HepG2 (cell line): ENCODE measurements around the gene RABL6. TPM values are rescaled to one million over a fixed set of nuclear protein-coding genes. Genes with fewer than 3 reads are reported as not detected.

Experiments
- ATAC-seq: fragments of 200-7000 bp; cut with Tn5 transposase; 3 replicates; pipeline ENCODE4 v1.9.1; 2020; ENCODE audit warnings: mild to moderate bottlenecking, moderate library complexity
- BruUV-seq: library from RNA; stranded (reverse); fragments of 400-500 nt; replicated peaks from 2 replicates; lab custom pipeline; 2021; lab: Mats Ljungman, UMichigan
- CTCF ChIA-PET: fragments of 300-600 bp; formaldehyde crosslinking; extraction: SDS; loops from one replicate; lab custom pipeline; 2021; ENCODE audit warnings: low total read pairs, inconsistent platforms, low intra/inter-chr PET ratio; lab: Yijun Ruan, JAX
- POLR2A ChIA-PET: fragments of 350-600 bp; sonication (Branson Sonifier 250); formaldehyde crosslinking; loops from one replicate; lab custom pipeline; 2020; ENCODE audit warnings: antibody characterized with exemption, inconsistent platforms; lab: Yijun Ruan, JAX
- DNase-seq: peaks from one replicate; pipeline ENCODE4 v3.0.0-alpha.2; 2015; ENCODE audit warnings: low spot score
- FAIRE-seq: peaks from 3 replicates; lab custom pipeline; 2011; peaks lifted over from hg19 to GRCh38; lab: Jason Lieb, UNC
- H2AFZ ChIP-seq: one replicate; pipeline ENCODE4 v1.6.1; 2011; ENCODE audit warnings: low read length, inconsistent platforms
- H3K27ac ChIP-seq: fragments of 300-600 bp; 3 replicates; pipeline ENCODE4 v1.8.0; 2011; ENCODE audit warnings: mixed run types, mild to moderate bottlenecking, mixed read lengths, low read length, inconsistent platforms; ENCODE audit not compliant: insufficient read depth; ENCODE audit errors: extremely low read length
- H3K27me3 ChIP-seq, 2 experiments: fragments of 200-600 bp in 1 of 2; 2 replicates in 1 of 2; 3 replicates in 1 of 2; pipeline versions ENCODE4 v1.6.0 to v1.8.0; 2011; ENCODE audit warnings: low read length in 2 of 2, mild to moderate bottlenecking in 2 of 2, moderate library complexity in 2 of 2, inconsistent platforms in 1 of 2; ENCODE audit not compliant: insufficient read depth in 2 of 2, control insufficient read depth in 1 of 2
- H3K36me3 ChIP-seq, 2 experiments: fragments of 200-600 bp in 1 of 2; replicated peaks in 1 of 2; 2 replicates in 1 of 2; 3 replicates in 1 of 2; pipeline versions ENCODE4 v1.5.1 to v1.8.0; 2011; ENCODE audit warnings: low read length in 2 of 2, inconsistent platforms in 1 of 2; ENCODE audit not compliant: insufficient read depth in 2 of 2, control insufficient read depth in 1 of 2
- H3K4me1 ChIP-seq: 2 replicates; pipeline ENCODE4 v1.5.1; 2012; ENCODE audit warnings: low read length, inconsistent platforms; ENCODE audit not compliant: insufficient read depth
- H3K4me2 ChIP-seq: 2 replicates; pipeline ENCODE4 v1.6.0; 2011; ENCODE audit warnings: low read depth, low read length, inconsistent platforms
- H3K4me3 ChIP-seq, 3 experiments: fragments of 200-600 bp in 1 of 3; sonication (generic), shearing (Covaris generic) in 1 of 3; replicated peaks in 1 of 3; 2 replicates each; pipeline ENCODE4 v1.5.1; 2011 to 2016; ENCODE audit warnings: low read length in 3 of 3, inconsistent platforms in 2 of 3, low read depth in 2 of 3, mild to moderate bottlenecking in 2 of 3, control low read depth in 1 of 3, mixed read lengths in 1 of 3; ENCODE audit not compliant: insufficient read depth in 1 of 3
- H3K79me2 ChIP-seq: one replicate; pipeline ENCODE4 v1.6.1; 2011; ENCODE audit warnings: low read length, inconsistent platforms; ENCODE audit not compliant: insufficient read depth
- H3K9ac ChIP-seq: 2 replicates; pipeline ENCODE4 v1.6.0; 2011; ENCODE audit warnings: mild to moderate bottlenecking, low read depth, low read length, inconsistent platforms; ENCODE audit not compliant: insufficient read depth
- H3K9me3 ChIP-seq: 2 replicates; pipeline ENCODE4 v1.5.1; 2012; ENCODE audit warnings: mild to moderate bottlenecking, low read length
- H4K20me1 ChIP-seq: 2 replicates; pipeline ENCODE4 v1.6.0; 2011; ENCODE audit warnings: inconsistent platforms, mild to moderate bottlenecking, low read length, moderate library complexity; ENCODE audit not compliant: insufficient read depth
- AGO2 ChIP-seq: fragments of 200-400 bp; formaldehyde crosslinking; optimal IDR thresholded peaks from 2 replicates; pipeline ENCODE3; 2017; ENCODE audit warnings: mild to moderate bottlenecking, low read depth, low read length, moderate library complexity
- GLI4 ChIP-seq: sonication (generic); formaldehyde crosslinking; IDR thresholded peaks from 2 replicates; pipeline ENCODE4 v1.5.1; 2020; ENCODE audit warnings: missing genetic modification reagents, mild to moderate bottlenecking, moderate library complexity, borderline replicate concordance
- KDM4B ChIP-seq: sonication (generic); formaldehyde crosslinking; IDR thresholded peaks from 2 replicates; pipeline ENCODE4 v1.4.0; 2020; ENCODE audit warnings: missing genetic modification reagents
- KMT2B ChIP-seq: IDR thresholded peaks from 2 replicates; pipeline ENCODE4 v1.6.1; 2016; ENCODE audit warnings: missing genetic modification reagents, missing compliant biosample characterization
- LCORL ChIP-seq, 2 experiments: fragments of 450-650 bp in 1 of 2; sonication (generic) in 1 of 2; formaldehyde crosslinking in 1 of 2; IDR thresholded peaks; 2 replicates each; pipeline versions ENCODE4 v1.5.0 to v1.6.1; 2017 to 2020; ENCODE audit warnings: antibody characterized with exemption in 1 of 2, missing genetic modification reagents in 1 of 2
- RBFOX2 ChIP-seq: fragments of 200-400 bp; formaldehyde crosslinking; IDR thresholded peaks from 2 replicates; pipeline ENCODE4 v1.6.1; 2017; ENCODE audit warnings: low read depth, mild to moderate bottlenecking, low read length
- RFX1 ChIP-seq: fragments of 450-650 bp; IDR thresholded peaks from 2 replicates; pipeline ENCODE4 v1.6.1; 2017
- TGIF2 ChIP-seq: IDR thresholded peaks from 2 replicates; pipeline ENCODE4 v1.6.1; 2016; ENCODE audit warnings: control low read depth, missing compliant biosample characterization
- ZFAT ChIP-seq: sonication (generic); formaldehyde crosslinking; conservative IDR thresholded peaks from 2 replicates; pipeline ENCODE4 v1.8.1; 2023; ENCODE audit warnings: missing genetic modification reagents, inconsistent platforms
- ZNF263 ChIP-seq: sonication (generic); formaldehyde crosslinking; IDR thresholded peaks from 2 replicates; pipeline ENCODE4 v1.4.0; 2020; ENCODE audit warnings: missing genetic modification reagents
- ZNF292 ChIP-seq: sonication (generic); formaldehyde crosslinking; IDR thresholded peaks from 2 replicates; pipeline ENCODE4 v1.8.1; 2022; ENCODE audit warnings: mild to moderate bottlenecking, low read depth, missing genetic modification reagents, borderline replicate concordance
- ZNF451 ChIP-seq: sonication (generic); formaldehyde crosslinking; IDR thresholded peaks from 2 replicates; pipeline ENCODE4 v1.5.0; 2020; ENCODE audit warnings: mild to moderate bottlenecking, missing genetic modification reagents
- ZNF512 ChIP-seq: sonication (generic); formaldehyde crosslinking; IDR thresholded peaks from 2 replicates; pipeline ENCODE4 v1.4.0; 2020; ENCODE audit warnings: mild to moderate bottlenecking, missing genetic modification reagents
- ZNF572 ChIP-seq: sonication (generic); formaldehyde crosslinking; IDR thresholded peaks from 2 replicates; pipeline ENCODE4 v1.5.1; 2020; ENCODE audit warnings: mild to moderate bottlenecking, missing genetic modification reagents
- ZNF639 ChIP-seq: conservative IDR thresholded peaks from 2 replicates; pipeline ENCODE4 v1.6.1; 2018; ENCODE audit warnings: missing genetic modification reagents
- ZNF788 ChIP-seq: sonication (generic); formaldehyde crosslinking; IDR thresholded peaks from 2 replicates; pipeline ENCODE4 v1.5.0; 2020; ENCODE audit warnings: mild to moderate bottlenecking, missing genetic modification reagents, borderline replicate concordance
- ZNF850 ChIP-seq: sonication (generic); formaldehyde crosslinking; conservative IDR thresholded peaks from 2 replicates; pipeline ENCODE4 v1.9.0; 2021; ENCODE audit warnings: mild to moderate bottlenecking, missing genetic modification reagents
- ZSCAN31 ChIP-seq: sonication (generic); formaldehyde crosslinking; IDR thresholded peaks from 2 replicates; pipeline ENCODE4 v1.5.0; 2020; ENCODE audit warnings: low read depth, mild to moderate bottlenecking, missing genetic modification reagents
- WGBS: methylation state at CpG from one replicate; pipeline ENCODE4 v1.1.6; 2017; ENCODE audit warnings: low lambda C conversion rate; 5-methylcytosine and 5-hydroxymethylcytosine counted together
- in situ Hi-C: cut with HindIII; loops from 2 replicates; pipeline ENCODE4 v1.10.0; 2017; ENCODE audit warnings: low pct_unique_long_range_greater_than_20kb; ENCODE audit not compliant: extremely low pct_ligation_motif_present
- intact Hi-C: fragments of 100-400 bp; cut with micrococcal nuclease; formaldehyde crosslinking; loops from one replicate; pipeline ENCODE4 v1.10.0; 2022; ENCODE audit not compliant: unreplicated experiment
- polyA plus RNA-seq, 8 experiments: library from polyadenylated mRNA; depleted of rRNA in 3 of 8; stranded (reverse) in 7 of 8; unstranded in 1 of 8; fragments of >200 nt; fragmentation: Illumina TruSeq in 4 of 8; extraction: Trizol in 4 of 8; gene quantifications; 2 replicates each; pipeline versions ENCODE4 v1.2.1 to v1.2.3, GENCODE V29; 2011 to 2016; ENCODE audit warnings: low read depth in 4 of 8, missing spikeins in 1 of 8, mixed read lengths in 1 of 8; ENCODE audit not compliant: insufficient read depth in 1 of 8
- total RNA-seq, 5 experiments: library from RNA; depleted of rRNA; stranded (reverse); fragments of >200 nt; fragmentation: Illumina TruSeq; extraction: Trizol; gene quantifications; 2 replicates each; pipeline ENCODE4 v1.2.3, GENCODE V29; 2016; ENCODE audit warnings: low read depth in 1 of 5
- TF ChIP-seq, protein P1 (sequence below): sonication (generic); formaldehyde crosslinking; IDR thresholded peaks from 2 replicates; pipeline ENCODE4 v1.5.0; 2020; ENCODE audit warnings: mild to moderate bottlenecking, missing genetic modification reagents, moderate library complexity

Gene RABL6
- total and polyA plus RNA-seq, 2 of the 13 experiments (the other 11 are each of a cell fraction or from before 2014, with no cell fraction given) = 81.5 to 125 TPM

- peaks cover 3% of the 10 kb centered on the region for H3K79me2 ChIP-seq
- intact Hi-C loops = no loop called here
- H3K9ac ChIP-seq = no peak overlapping the region
- peaks cover 42% of the 10 kb centered on the region for H3K4me1 ChIP-seq
- H3K4me2 ChIP-seq = no peak overlapping the region
- DNase-seq = no peak
- no peak overlapping the region for H3K27ac ChIP-seq
- no peaks in the 10 kb centered on the region for H3K9me3 ChIP-seq
- ATAC-seq = no peak
- H3K4me3 ChIP-seq = no peak overlapping the region
- ChIA-PET POLR2A (interaction anchor here (1.3 to 1.8 kb wide), 3 partner anchors 11 to 92 kb away, joined by 3 to 5 read pairs (median 5); partner anchors contain the start of gene EDF1), CTCF (no interaction called here)
- no peak overlapping the region for H2AFZ ChIP-seq
- H3K36me3 ChIP-seq = peaks cover 12% of the 10 kb centered on the region in 2 experiments
- H4K20me1 ChIP-seq = no peaks in the 10 kb centered on the region
- no TSS peak for BruUV-seq
- WGBS = 95% methylated on average over 20 of the region's 26 CpGs
- no peak for FAIRE-seq
- in situ Hi-C loops = no loop called here
- H3K27me3 ChIP-seq = no peaks in the 10 kb centered on the region
- TF ChIP-seq ZFAT (CRISPR knock-in tag) (no peak), RFX1 (no peak), ZSCAN31 (CRISPR knock-in tag) (no peak), TGIF2 (CRISPR knock-in tag) (no peak), KDM4B (CRISPR knock-in tag) (no peak), ZNF292 (CRISPR knock-in tag) (no peak), ZNF451 (CRISPR knock-in tag) (no peak), ZNF639 (no peak), AGO2 (peak; percentile 84), GLI4 (CRISPR knock-in tag) (no peak), ZNF572 (no peak), ZNF512 (CRISPR knock-in tag) (no peak), RBFOX2 (peak; percentile 43; the same call in 1 of the 2 replicates), LCORL (IDR thresholded peaks at IDR 0.05) (no peak), LCORL (CRISPR knock-in tag; IDR thresholded peaks at IDR 0.05) (no peak), ZNF263 (CRISPR knock-in tag) (0 out of 2 replicates have a peak, but pooled peaks have one; percentile 35), ZNF788 (no peak), ZNF850 (no peak), KMT2B (no peak)
- TF ChIP-seq, protein P1, sequence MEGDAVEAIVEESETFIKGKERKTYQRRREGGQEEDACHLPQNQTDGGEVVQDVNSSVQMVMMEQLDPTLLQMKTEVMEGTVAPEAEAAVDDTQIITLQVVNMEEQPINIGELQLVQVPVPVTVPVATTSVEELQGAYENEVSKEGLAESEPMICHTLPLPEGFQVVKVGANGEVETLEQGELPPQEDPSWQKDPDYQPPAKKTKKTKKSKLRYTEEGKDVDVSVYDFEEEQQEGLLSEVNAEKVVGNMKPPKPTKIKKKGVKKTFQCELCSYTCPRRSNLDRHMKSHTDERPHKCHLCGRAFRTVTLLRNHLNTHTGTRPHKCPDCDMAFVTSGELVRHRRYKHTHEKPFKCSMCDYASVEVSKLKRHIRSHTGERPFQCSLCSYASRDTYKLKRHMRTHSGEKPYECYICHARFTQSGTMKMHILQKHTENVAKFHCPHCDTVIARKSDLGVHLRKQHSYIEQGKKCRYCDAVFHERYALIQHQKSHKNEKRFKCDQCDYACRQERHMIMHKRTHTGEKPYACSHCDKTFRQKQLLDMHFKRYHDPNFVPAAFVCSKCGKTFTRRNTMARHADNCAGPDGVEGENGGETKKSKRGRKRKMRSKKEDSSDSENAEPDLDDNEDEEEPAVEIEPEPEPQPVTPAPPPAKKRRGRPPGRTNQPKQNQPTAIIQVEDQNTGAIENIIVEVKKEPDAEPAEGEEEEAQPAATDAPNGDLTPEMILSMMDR = no peak
Observed at GRCh38 chr9:136855461-136856078, 47.8 kb downstream of the RABL6 start.
